ENCODE measurements around the gene GFI1.

DNA sequence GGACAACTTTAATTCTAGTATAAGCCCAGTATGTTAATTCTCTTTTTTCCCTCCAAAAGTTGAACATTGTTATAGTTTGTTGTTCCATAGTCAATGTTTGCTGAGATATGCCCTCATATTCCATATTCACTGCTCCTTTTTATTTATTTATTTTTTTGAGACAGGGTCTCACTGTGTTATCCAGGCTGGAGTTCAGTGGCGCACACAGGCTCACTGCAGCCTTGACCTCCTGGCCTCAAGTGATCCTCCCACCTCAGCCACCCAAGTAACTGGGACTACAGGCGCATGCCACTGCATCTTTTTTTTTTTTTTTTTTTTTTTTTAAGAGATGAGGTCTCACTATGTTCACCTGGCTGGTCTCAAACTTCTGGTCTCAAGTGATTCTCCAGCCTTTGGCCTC, 38.7 kb downstream of the GFI1 start:
- TF ChIP-seq HHEX (CRISPR knock-in tag; IDR thresholded peaks at IDR 0.05) (no peak), ARHGAP35 (CRISPR knock-in tag; IDR thresholded peaks at IDR 0.05; ENCODE audit: borderline replicate concordance) (no peak), PCBP2 (optimal IDR thresholded peaks at IDR 0.05; ENCODE audit: low read depth, low read length, poor library complexity, severe bottlenecking) (no peak), POLR2A (IDR thresholded peaks at IDR 0.05; ENCODE audit: insufficient read depth in 1 of 2, low read depth in 2 of 2, low read length in 2 of 2) (no peak), FIP1L1 (IDR thresholded peaks at IDR 0.05; ENCODE audit: borderline replicate concordance, insufficient read depth, low read depth, low read length) (no peak), NFYB (CRISPR knock-in tag; IDR thresholded peaks at IDR 0.05) (no peak), CBFB (CRISPR knock-in tag; IDR thresholded peaks at IDR 0.05) (no peak)
- TF ChIP-seq, protein P1, sequence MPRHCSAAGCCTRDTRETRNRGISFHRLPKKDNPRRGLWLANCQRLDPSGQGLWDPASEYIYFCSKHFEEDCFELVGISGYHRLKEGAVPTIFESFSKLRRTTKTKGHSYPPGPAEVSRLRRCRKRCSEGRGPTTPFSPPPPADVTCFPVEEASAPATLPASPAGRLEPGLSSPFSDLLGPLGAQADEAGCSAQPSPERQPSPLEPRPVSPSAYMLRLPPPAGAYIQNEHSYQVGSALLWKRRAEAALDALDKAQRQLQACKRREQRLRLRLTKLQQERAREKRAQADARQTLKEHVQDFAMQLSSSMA (CRISPR knock-in tag; IDR thresholded peaks at IDR 0.05) = no peak

Data from HepG2 (cell line).